ENCODE results near the gene LRP11. TPM values are rescaled to one million over a fixed set of nuclear protein-coding genes. Genes with fewer than 3 reads are reported as not detected.

The LRP11 gene
- total and polyA plus RNA-seq, 2 experiments from 2014 or later = 33.6 to 35.4 TPM

GRCh38 chr6:149769676-149770075, 94.5 kb downstream of the LRP11 start:
- Histone ChIP-seq H3K36me3 (replicated peaks; ENCODE audit: insufficient read depth, low read depth) (no peaks in the 10 kb centered on the region), H3K9me3 (ENCODE audit: low read depth) (peaks cover 11% of the 10 kb centered on the region), H3K9me2 (replicated peaks; ENCODE audit: insufficient read depth) (no peaks in the 10 kb centered on the region), H3K27ac (no peak overlapping the region), H4K20me1 (ENCODE audit: insufficient read depth, poor library complexity, severe bottlenecking) (no peaks in the 10 kb centered on the region), H3K27me3 (no peaks in the 10 kb centered on the region), H2AFZ (no peak overlapping the region), H3K79me2 (peaks cover 48% of the 10 kb centered on the region), H3K4me2 (no peak overlapping the region), H3K4me3 (no peak overlapping the region), H3K4me1 (ENCODE audit: insufficient read depth) (no peaks in the 10 kb centered on the region)
- no peak for DNase-seq (ENCODE audit: low spot score)
- 93% methylated on average over 2 of the region's 2 CpGs for WGBS (ENCODE audit: low lambda C conversion rate, missing lambda C conversion rate)
- no peak for TF ChIP-seq EZH2phosphoT487 (IDR thresholded peaks at IDR 0.05; ENCODE audit: low read depth, severe bottlenecking, unreplicated experiment)
- TF ChIP-seq EZH2 (IDR thresholded peaks at IDR 0.05; ENCODE audit: borderline replicate concordance) = no peak
- no peak for TF ChIP-seq CTCF (IDR thresholded peaks at IDR 0.05; ENCODE audit: poor library complexity)

Other genes starting within 250 kb of the LRP11 start
- 18.4 and 18.5 TPM in 2 replicates for gene KATNA1, start 215.6 kb downstream of the LRP11 start, total RNA-seq
- 15.6 and 17.2 TPM in 2 replicates for gene KATNA1, start 215.6 kb downstream of the LRP11 start, polyA plus RNA-seq
- gene LATS1, start 146.3 kb downstream of the LRP11 start, total RNA-seq = 23.7 and 26.2 TPM in 2 replicates
- gene LATS1, start 146.3 kb downstream of the LRP11 start, polyA plus RNA-seq = 6.6 and 7.9 TPM in 2 replicates
- gene NUP43, start 117.8 kb downstream of the LRP11 start, total RNA-seq = 33.6 and 37.2 TPM in 2 replicates
- 7.0 and 9.8 TPM in 2 replicates for gene NUP43, start 117.8 kb downstream of the LRP11 start, polyA plus RNA-seq
- gene PCMT1, start 114.6 kb downstream of the LRP11 start, total RNA-seq = 107 and 110 TPM in 2 replicates
- 126 and 130 TPM in 2 replicates for gene PCMT1, start 114.6 kb downstream of the LRP11 start, polyA plus RNA-seq
- 0.28 TPM in 1 of 2 replicates, not detected in the other for gene RAET1E, start 33.8 kb upstream of the LRP11 start, total RNA-seq
- 0.44 TPM in 1 of 2 replicates, not detected in the other for gene RAET1E, start 33.8 kb upstream of the LRP11 start, polyA plus RNA-seq
- 1.5 TPM in 1 of 2 replicates, not detected in the other for gene RAET1G, start 58.8 kb upstream of the LRP11 start, total RNA-seq
- 0.31 and 4.0 TPM in 2 replicates for gene RAET1G, start 58.8 kb upstream of the LRP11 start, polyA plus RNA-seq
- 0.10 and 1.1 TPM in 2 replicates for gene ULBP2, start 77.7 kb upstream of the LRP11 start, total RNA-seq
- 0.15 and 1.9 TPM in 2 replicates for gene ULBP2, start 77.7 kb upstream of the LRP11 start, polyA plus RNA-seq
- 0.27 and 0.28 TPM in 2 replicates for gene ULBP1, start 99.6 kb upstream of the LRP11 start, total RNA-seq
- 0.27 TPM in 1 of 2 replicates, not detected in the other for gene ULBP1, start 99.6 kb upstream of the LRP11 start, polyA plus RNA-seq
- not detected in 2 replicates for gene RAET1L, start 161.2 kb upstream of the LRP11 start, total RNA-seq
- gene RAET1L, start 161.2 kb upstream of the LRP11 start, polyA plus RNA-seq = not detected in 2 replicates
- gene ULBP3, start 204.8 kb upstream of the LRP11 start, total RNA-seq = 5.1 and 6.6 TPM in 2 replicates
- 2.6 and 4.3 TPM in 2 replicates for gene ULBP3, start 204.8 kb upstream of the LRP11 start, polyA plus RNA-seq

All from hepatocyte (in vitro differentiated cells).